ENCODE results near the gene MKLN1. TPM values are rescaled to one million over a fixed set of nuclear protein-coding genes. Genes with fewer than 3 reads are reported as not detected.

Gene MKLN1
- total RNA-seq, 1 donor from 2014 or later: 39.3 TPM

- ATAC-seq: no peak
- intact Hi-C loops (cut with DNase I): no loop called here
- no peak for DNase-seq (ENCODE audit: missing footprints)
Measured at GRCh38 chr7:131338173-131338572, 10.5 kb downstream of the MKLN1 start.

GRCh38 chr7:131338691-131339390 is 11.2 kb downstream of the MKLN1 start:
- intact Hi-C loops (cut with DNase I): no loop called here
- no peak for DNase-seq (ENCODE audit: missing footprints)

GRCh38 chr7:131341690-131342089 is 14.0 kb downstream of the MKLN1 start:
- no peak for ATAC-seq
- no peak for DNase-seq (ENCODE audit: missing footprints)
- intact Hi-C loops (cut with DNase I): no loop called here

More at GRCh38 chr7:131338691-131339390, 11.2 kb downstream of the MKLN1 start:
- ATAC-seq: no peak

GRCh38 chr7:131342864-131343442 is 15.3 kb downstream of the MKLN1 start:
- ATAC-seq (no peak), DNase-seq (ENCODE audit: missing footprints) (no peak)
- intact Hi-C loops (cut with DNase I): no loop called here

- ATAC-seq: no peak
Measured at GRCh38 chr7:131346885-131347592, 19.4 kb downstream of the MKLN1 start.

GRCh38 chr7:131352032-131352431 is 24.4 kb downstream of the MKLN1 start:
- ATAC-seq: no peak
- DNase-seq (ENCODE audit: missing footprints): no peak
- intact Hi-C loops (cut with DNase I): no loop called here

More at GRCh38 chr7:131346885-131347592, 19.4 kb downstream of the MKLN1 start:
- intact Hi-C loops (cut with DNase I): no loop called here
- no peak for DNase-seq (ENCODE audit: missing footprints)

- no peak for ATAC-seq
- intact Hi-C loops (cut with DNase I): no loop called here
- DNase-seq (ENCODE audit: missing footprints): no peak
Measured at GRCh38 chr7:131354390-131354789, 26.7 kb downstream of the MKLN1 start.

GRCh38 chr7:131355917-131356777 is 28.5 kb downstream of the MKLN1 start:
- no peak for ATAC-seq

GRCh38 chr7:131357282-131357880 is 29.7 kb downstream of the MKLN1 start:
- ATAC-seq (no peak), DNase-seq (ENCODE audit: missing footprints) (no peak)
- intact Hi-C loops (cut with DNase I): no loop called here

More at GRCh38 chr7:131355917-131356777, 28.5 kb downstream of the MKLN1 start:
- intact Hi-C loops (cut with DNase I): no loop called here
- DNase-seq (ENCODE audit: missing footprints): no peak

- ATAC-seq (no peak), DNase-seq (ENCODE audit: missing footprints) (no peak)
- intact Hi-C loops (cut with DNase I): no loop called here
Measured at GRCh38 chr7:131358636-131359035, 31.0 kb downstream of the MKLN1 start.

- ATAC-seq (no peak), DNase-seq (ENCODE audit: missing footprints) (no peak)
- intact Hi-C loops (cut with DNase I): no loop called here
Measured at GRCh38 chr7:131359136-131359776, 31.6 kb downstream of the MKLN1 start.

GRCh38 chr7:131363719-131364118 is 36.0 kb downstream of the MKLN1 start:
- intact Hi-C loops (cut with DNase I): no loop called here
- DNase-seq (ENCODE audit: missing footprints): no peak
- ATAC-seq: no peak

- no peak for DNase-seq (ENCODE audit: missing footprints)
- intact Hi-C loops (cut with DNase I): no loop called here
- ATAC-seq: no peak
Measured at GRCh38 chr7:131364767-131365344, 37.2 kb downstream of the MKLN1 start.

GRCh38 chr7:131365838-131366237 is 38.2 kb downstream of the MKLN1 start:
- intact Hi-C loops (cut with DNase I): no loop called here
- DNase-seq (ENCODE audit: missing footprints) (no peak), ATAC-seq (peak; percentile 59)

GRCh38 chr7:131369354-131369753 is 41.7 kb downstream of the MKLN1 start:
- ATAC-seq (no peak), DNase-seq (ENCODE audit: missing footprints) (no peak)
- intact Hi-C loops (cut with DNase I): no loop called here

- intact Hi-C loops (cut with DNase I): no loop called here
- no peak for DNase-seq (ENCODE audit: missing footprints)
- ATAC-seq: no peak
Measured at GRCh38 chr7:131370523-131370968, 42.9 kb downstream of the MKLN1 start.

- intact Hi-C loops (cut with DNase I): no loop called here
- DNase-seq (ENCODE audit: missing footprints): no peak
- ATAC-seq: no peak
Measured at GRCh38 chr7:131371411-131371810, 43.7 kb downstream of the MKLN1 start.

- DNase-seq (ENCODE audit: missing footprints) (no peak), ATAC-seq (no peak)
- intact Hi-C loops (cut with DNase I): no loop called here
Measured at GRCh38 chr7:131372554-131372953, 44.9 kb downstream of the MKLN1 start.

Measured in Right ventricle myocardium inferior (tissue), 1 donor.